Measurements from ENCODE around the gene CPXM2.

Gene CPXM2

GRCh38 chr10:123858077-123858681, 33.4 kb downstream of the CPXM2 start:
- DNase-seq (ENCODE audit: low read depth, low spot score) = no peak
- H3K4me3 ChIP-seq (ENCODE audit: low read length) = no peak overlapping the region

DNA sequence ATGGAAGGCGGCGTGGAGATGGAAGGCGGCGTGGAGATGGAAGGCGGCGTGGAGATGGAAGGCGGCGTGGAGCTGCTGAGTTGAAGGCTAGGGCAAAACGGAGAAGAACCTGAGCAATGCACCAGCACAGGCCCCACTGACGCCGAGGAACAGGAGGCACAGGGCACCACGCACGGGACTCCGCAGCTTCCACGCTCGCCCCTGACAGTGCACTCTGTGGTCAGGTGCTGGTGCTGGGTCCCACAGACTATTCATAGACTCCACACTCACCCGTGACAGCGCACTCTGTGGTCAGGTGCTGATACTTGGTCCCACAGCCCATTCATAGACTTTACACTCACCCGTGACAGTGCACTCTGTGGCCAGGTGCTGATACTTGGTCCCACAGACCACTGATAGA, 34.0 kb downstream of the CPXM2 start:
- no peak overlapping the region for H3K4me3 ChIP-seq (ENCODE audit: low read length)
- no peak for DNase-seq (ENCODE audit: low read depth, low spot score)

DNA sequence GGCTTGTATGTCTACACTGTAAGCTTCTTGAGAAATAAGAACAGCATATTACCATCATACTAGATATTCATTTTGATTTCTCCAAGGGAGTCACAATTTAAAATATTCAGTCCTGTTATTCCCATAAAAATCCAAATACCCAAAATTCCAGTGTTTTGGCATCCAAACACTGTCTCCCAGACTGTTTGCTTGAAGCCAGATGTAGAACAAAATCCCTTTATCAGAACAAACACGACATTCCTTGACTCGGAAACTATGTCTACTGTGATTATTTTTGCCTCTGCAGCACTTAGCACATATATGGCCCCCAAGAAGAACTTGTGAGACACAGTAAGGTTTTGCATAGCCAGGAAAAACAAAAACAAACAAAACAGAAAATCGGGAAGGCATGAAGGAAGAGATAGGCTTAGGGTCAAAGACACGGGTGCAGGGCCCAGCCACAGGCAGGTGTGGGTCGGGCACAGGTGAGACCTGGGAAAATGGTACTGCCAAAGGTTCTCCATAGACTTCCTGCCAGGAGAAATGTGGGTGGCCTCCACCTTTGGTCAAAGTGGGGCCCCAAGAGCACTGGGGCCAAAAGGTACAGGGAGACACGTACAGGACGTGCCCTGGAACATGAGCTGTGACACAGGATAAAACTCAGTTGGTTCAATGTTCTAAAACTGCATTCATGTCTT, 36.5 kb downstream of the CPXM2 start:
- DNase-seq (ENCODE audit: low read depth, low spot score) = no peak

GRCh38 chr10:123854498-123854897, 37.1 kb downstream of the CPXM2 start:
- no peak for DNase-seq (ENCODE audit: low read depth, low spot score)

More for the DNA sequence above, 36.5 kb downstream of the CPXM2 start:
- H3K4me3 ChIP-seq (ENCODE audit: low read length) = no peak overlapping the region

DNA sequence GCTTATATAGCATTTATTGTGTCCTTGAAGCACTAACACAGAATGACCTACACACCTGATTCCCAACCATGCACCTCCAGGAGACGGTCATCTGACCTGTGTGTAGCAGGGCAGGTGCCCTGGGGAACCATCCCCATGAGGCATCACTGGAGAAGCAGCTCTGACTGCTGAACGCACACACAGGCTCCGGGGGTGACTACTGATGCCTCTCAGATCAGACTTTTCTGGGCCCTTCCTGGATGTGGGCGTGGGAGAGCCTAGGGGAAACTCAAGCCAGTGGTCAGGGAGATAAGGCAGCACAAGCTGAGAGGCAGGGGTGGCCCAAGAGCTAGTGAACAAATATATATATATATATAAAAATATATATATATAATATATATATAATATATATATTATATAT, 37.6 kb downstream of the CPXM2 start:
- H3K4me3 ChIP-seq (ENCODE audit: low read length) = no peak overlapping the region
- no peak for DNase-seq (ENCODE audit: low read depth, low spot score)

More at GRCh38 chr10:123854498-123854897, 37.1 kb downstream of the CPXM2 start:
- no peak overlapping the region for H3K4me3 ChIP-seq (ENCODE audit: low read length)

- DNase-seq (ENCODE audit: low read depth, low spot score) = no peak
- H3K4me3 ChIP-seq (ENCODE audit: low read length) = no peak overlapping the region
These were observed 39.1 kb downstream of the CPXM2 start for GRCh38 chr10:123852411-123852951.

DNA sequence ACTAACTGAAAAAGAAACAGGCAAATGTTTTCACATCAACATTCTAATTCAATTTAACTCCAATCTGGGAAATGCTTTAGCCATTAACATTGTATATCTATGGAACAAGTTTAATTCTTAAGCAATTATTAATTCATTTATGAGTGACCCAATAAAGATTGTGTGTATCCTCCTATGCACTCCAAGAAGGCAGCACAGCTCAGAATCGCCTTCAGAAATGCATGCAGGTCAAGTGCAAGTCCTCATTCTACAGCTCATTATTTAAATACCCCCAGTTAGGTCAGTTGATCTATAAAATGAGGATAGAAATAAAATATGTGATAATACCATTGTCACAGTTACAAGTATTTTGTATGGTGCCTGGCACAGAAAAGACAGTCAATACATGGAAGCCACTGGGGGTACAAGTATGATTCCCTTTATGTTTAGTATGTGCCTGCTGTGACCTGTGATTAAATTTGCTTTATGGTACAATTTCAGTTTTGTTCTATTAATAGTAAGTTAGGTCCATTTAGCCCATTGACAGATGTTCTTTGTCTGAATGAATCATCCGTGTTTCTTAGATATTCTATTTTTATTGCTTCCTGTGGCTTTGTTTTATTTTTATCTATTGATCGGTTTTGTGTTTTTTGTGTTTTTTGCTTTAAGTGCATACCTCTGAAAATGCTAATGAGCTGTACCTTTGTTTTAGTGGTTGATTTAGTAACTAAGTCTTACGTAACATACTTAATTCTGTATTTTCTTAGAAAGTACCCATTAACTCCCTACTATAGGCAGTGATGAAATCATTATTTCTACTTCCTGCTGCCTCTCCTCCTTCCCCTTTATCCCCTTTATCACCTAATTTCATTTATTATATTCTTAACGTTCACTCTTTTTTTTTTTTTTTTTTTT, 42.8 kb downstream of the CPXM2 start:
- H3K4me3 ChIP-seq (ENCODE audit: low read length) = no peak overlapping the region
- no peak for DNase-seq (ENCODE audit: low read depth, low spot score)

DNA sequence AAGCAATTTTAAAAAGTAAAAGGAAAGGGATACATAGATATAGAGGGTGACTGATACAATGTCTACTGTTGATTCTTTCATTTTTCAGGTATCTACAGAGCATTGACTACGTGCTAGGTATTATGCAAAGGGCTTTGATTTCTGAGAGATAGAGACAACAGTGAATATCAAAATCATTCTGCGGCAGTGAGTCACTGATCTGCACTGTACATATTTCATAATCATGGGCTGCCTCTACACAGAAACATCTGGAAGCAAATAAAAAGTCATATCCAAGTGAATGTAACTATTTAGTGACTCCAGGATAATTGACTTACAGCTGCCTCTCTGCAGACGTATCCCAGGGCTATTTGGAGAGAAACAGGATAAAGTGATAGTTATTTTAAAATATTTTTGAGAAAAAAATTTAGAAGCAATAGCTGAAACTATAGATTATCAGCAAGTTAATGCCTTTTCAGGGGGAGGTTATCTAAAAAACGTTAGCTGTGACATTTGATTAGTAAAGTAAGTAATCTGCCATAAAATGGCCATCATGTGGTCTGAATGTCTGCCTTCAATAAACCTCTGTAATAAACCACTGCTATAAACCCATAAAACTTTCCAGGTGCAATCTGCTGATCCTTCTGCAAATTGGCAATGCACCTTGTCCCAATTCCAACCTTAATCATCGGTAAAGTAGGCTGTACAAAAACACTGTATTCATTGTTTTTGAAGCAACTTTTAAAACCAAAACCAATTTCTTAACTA, 43.7 kb downstream of the CPXM2 start:
- no peak overlapping the region for H3K4me3 ChIP-seq (ENCODE audit: low read length)
- no peak for DNase-seq (ENCODE audit: low read depth, low spot score)

DNA sequence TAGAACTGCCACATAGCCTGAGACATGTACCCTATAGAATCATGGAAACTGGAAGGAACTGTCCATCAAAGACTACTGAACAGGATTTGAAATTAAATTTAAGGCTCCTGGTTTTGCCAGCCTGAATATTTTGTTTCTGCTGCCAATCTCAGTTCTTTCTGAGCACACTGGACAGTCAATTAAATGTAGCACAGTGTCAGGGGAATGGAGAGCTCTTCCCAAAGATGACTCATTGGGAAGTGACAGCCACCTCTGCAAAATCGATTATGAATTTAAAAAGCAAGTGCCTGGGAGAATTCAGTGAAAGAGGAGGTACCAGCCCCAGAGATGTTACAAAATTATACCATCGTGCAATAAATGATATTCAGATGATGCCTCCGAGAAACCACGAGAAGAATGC, 47.8 kb downstream of the CPXM2 start:
- H3K4me3 ChIP-seq (ENCODE audit: low read length) = no peak overlapping the region
- no peak for DNase-seq (ENCODE audit: low read depth, low spot score)

DNA sequence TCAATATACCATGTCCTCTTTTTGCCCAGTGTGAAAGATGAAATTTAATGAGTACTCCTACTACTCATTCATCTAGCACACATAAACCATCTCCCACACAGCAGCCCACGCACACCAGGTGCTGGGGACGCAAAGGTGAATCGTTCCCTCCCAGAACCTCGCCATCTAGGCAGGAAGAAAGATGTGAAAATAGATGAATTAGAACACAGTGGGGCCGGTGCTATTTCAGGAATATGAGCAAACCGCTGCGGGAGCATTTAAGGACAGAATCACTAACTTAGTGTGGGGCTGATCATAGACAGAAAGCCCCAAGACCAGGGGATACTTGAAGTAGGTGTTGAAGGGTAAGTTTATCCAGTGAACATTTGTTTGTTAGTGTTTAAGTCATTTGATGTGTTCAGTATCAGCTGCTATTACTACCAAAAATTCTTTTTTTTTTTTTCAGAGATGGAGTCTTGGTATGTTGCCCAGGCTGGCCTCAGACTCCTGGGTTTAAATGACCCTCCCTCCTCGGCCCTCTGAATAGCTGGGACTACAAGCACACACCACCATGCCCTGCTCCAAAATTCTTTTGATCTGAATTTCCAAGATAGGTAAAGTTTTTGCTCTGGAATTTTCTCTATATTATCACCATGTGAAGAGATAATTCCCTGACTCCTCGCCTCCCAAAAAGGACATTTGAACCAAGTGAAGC, 48.8 kb downstream of the CPXM2 start:
- H3K4me3 ChIP-seq (ENCODE audit: low read length) = no peak overlapping the region

GRCh38 chr10:123841560-123841959, 50.0 kb downstream of the CPXM2 start:
- DNase-seq (ENCODE audit: low read depth, low spot score) = no peak
- H3K4me3 ChIP-seq (ENCODE audit: low read length) = no peak overlapping the region

More for the DNA sequence above, 48.8 kb downstream of the CPXM2 start:
- DNase-seq (ENCODE audit: low read depth, low spot score) = no peak

DNA sequence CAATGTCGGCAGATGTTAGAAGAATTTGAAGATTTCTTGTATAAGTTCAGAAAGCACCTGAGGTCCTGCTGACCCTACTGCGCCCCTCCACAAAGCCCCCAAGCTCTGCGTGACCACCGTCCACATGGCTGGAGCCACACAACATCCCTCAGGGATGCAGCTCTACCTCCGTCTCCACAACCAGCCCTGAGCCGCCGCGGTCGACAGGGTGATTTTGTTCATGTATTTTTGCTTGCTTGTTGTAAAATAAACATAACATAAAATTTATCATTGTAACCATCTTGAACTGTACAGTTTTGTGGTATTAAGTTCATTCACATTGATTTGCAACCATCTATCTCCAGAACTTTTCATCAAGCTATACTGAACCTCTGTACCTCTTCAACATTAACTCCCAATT, 50.5 kb downstream of the CPXM2 start:
- no peak for DNase-seq (ENCODE audit: low read depth, low spot score)
- no peak overlapping the region for H3K4me3 ChIP-seq (ENCODE audit: low read length)

- DNase-seq (ENCODE audit: low read depth, low spot score) = no peak
- H3K4me3 ChIP-seq (ENCODE audit: low read length) = no peak overlapping the region
These were observed 50.9 kb downstream of the CPXM2 start for GRCh38 chr10:123840714-123841113.

GRCh38 chr10:123838596-123839310, 52.9 kb downstream of the CPXM2 start:
- H3K4me3 ChIP-seq (ENCODE audit: low read length) = no peak overlapping the region
- DNase-seq (ENCODE audit: low read depth, low spot score) = no peak

DNA sequence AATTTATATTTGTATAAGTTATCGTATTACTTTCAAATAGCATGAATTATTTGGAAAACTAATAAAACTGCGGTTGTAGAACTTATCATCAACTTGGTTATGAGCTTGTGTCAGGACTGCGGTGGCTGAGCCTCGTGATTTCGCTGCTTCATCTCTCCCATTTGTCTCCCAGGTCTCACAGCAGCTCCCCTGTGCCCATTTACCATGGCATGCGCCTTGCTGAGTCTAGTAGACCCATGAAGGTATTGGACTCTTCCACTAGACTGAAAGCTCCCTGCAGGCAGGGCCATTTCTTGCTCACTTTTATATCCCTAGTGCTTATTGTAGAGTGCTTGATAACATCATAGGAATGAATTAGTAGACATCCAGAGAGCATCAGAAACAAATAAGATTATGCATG, 53.9 kb downstream of the CPXM2 start:
- no peak overlapping the region for H3K4me3 ChIP-seq (ENCODE audit: low read length)
- no peak for DNase-seq (ENCODE audit: low read depth, low spot score)

DNA sequence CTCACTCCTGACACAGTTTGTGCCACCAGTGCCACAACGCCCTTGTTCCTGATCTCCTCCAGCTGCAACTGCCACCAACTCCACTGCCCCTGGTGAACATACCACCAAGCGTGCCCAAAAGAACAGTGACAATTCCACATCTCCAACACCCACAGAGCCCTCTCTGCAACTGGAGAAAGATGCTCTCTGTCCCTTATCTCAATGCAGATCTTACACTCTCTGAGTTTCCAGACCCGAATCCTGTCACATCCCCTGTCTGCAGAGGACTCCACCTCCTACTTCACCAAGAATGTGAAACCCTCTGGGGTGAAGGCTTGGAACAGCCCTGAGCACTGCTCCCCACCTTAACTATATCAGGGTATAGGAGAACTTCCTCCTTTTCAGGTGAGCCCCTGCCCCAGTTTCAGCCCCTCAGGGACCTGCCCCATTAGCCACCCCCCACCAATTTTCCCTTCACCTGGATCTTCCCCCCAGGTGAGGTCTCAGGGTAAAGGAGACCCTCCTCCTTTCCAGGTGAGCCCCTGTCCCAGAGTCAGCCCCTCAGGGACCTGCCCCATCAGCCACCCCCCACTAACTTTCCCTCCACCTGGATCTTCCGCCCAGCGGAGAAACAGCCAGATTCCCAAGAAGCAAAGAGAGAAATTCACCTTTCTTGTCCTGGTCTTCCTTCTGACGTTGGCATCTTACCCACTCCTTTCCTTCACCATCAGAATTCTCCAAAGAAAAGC, 55.0 kb downstream of the CPXM2 start:
- DNase-seq (ENCODE audit: low read depth, low spot score) = no peak
- no peak overlapping the region for H3K4me3 ChIP-seq (ENCODE audit: low read length)

DNA sequence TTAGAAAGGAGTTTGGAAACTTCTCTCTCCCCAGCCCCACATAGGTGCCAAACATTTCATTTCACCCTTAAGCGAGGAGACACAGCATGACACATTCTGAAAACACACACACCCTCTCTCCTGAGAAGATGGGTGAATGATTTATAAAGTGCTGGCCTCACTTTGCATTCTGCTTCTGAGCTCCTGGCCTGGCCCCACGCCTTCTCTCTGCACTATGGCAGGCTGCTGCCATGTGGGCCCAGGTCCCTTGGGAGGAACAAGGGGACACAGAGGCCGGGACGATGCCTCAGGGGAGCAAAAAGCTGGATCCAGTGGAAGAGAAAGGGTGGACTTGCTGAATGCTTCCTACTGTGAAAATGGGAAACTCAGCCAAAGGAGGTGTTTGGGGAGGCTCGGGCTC, 56.0 kb downstream of the CPXM2 start:
- H3K4me3 ChIP-seq (ENCODE audit: low read length) = no peak overlapping the region
- DNase-seq (ENCODE audit: low read depth, low spot score) = no peak
